GM21619 (cell line): ENCODE measurements around the gene TOLLIP.

Source experiments
- ATAC-seq: cut with Tn5 transposase; IDR thresholded peaks from one replicate; pipeline ENCODE4 v1.9.1; 2021; ENCODE audit not compliant: unreplicated experiment

Gene TOLLIP

DNA sequence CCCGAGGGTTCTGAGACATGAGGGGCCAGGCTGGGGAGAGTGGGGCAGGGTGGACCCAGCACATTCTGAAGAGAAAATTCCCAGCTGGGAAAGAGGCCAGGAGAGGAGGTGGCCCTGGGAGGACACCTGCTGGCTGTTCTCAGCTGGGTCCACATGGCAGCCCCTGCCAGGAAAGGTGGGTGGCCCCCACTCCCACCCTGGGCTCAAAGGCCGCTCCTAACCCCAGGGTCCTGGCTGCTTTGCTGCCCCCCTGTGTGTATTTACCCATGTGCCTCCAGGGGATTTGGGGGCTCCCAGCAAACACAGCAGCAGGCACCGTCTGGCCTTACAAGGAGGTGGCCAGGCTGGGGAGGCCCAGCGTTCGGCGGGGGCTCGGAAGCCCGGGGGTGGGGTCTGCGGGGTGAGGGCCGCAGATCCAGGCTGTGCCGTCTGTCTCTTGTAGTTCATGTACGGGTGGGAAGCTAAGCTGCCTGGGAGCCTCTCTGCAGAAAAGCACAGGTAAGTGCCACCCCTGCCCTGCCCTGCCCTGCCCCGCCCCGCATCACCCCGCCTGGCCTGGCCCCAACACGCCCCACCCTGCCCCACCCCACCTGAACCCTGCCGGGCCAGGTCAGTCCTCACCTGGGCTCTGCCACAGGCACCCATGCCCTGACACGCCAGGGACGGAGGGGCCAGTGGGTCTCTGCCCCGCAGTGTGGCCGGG lies 75.9 kb downstream of the TOLLIP start:
- no peak for ATAC-seq

DNA sequence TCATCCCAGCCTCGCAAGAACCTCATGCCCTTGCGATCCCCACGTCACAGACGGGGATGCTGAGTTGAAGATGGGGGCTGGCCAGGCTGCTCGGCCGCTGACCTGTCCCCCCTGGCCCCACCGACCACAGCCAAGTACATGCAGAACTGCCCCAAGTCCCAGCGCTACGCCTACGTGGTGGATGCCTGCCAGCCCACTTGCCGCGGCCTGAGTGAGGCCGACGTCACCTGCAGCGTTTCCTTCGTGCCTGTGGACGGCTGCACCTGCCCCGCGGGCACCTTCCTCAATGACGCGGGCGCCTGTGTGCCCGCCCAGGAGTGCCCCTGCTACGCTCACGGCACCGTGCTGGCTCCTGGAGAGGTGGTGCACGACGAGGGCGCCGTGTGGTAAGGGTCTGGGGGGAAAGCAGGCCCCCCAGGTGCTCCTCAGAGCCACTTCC lies 76.5 kb downstream of the TOLLIP start:
- ATAC-seq, result no peak

DNA sequence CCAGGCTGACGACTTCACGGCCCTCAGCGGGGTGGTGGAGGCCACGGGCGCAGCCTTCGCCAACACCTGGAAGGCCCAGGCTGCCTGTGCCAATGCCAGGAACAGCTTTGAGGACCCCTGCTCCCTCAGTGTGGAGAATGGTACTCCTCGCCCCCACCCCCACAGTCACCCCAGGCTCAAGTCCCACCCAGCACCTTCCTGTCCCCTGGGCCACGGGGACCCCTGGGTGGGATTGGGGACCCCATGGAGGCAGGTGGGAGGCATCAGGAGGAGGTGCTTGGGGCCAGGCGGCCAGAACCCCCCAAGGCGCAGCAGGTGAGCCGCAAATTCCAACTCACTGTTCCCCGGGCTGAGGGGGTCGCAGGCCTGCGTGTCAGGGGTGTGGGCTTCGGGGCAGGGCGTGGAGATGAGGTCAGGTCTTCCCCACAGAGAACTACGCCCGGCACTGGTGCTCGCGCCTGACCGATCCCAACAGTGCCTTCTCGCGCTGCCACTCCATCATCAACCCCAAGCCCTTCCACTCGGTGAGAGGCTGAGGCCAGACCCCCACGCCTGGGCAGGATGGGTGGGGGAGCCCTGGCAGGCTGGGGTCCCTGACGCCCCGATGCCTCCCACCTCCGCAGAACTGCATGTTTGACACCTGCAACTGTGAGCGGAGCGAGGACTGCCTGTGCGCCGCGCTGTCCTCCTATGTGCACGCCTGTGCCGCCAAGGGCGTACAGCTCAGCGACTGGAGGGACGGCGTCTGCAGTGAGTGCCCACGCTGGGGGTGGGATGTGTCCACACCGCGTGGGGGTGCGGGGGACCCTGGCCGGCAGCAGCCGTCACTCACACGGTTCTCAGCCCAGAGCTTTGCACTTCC lies 77.2 kb downstream of the TOLLIP start:
- no peak for ATAC-seq

DNA sequence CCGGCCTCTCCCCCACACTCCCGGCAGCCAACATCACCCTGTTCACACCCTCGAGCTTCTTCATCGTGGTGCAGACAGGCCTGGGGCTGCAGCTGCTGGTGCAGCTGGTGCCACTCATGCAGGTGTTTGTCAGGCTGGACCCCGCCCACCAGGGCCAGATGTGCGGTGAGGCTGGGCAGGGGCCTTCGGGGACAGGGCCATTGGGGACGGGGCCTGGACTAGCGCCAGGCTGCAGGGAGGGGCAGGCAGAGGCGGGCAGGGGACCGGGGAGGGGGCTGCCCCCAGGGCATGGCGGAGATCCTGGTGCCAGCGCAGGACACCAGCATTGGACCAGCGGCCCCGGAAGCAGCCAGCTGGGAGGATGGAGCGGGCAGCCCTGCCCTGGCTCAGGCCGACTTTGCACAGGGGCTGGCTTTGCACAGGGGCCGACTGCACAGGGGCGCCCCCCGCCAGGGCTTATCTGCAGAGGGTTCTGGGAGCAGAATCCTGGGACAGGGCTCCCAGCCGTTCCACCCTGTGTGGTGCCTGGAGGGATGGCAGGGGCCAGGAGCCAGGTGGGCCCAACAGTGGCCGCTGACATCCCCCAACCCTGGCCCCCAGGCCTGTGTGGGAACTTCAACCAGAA lies 77.9 kb downstream of the TOLLIP start:
- ATAC-seq, result no peak

DNA sequence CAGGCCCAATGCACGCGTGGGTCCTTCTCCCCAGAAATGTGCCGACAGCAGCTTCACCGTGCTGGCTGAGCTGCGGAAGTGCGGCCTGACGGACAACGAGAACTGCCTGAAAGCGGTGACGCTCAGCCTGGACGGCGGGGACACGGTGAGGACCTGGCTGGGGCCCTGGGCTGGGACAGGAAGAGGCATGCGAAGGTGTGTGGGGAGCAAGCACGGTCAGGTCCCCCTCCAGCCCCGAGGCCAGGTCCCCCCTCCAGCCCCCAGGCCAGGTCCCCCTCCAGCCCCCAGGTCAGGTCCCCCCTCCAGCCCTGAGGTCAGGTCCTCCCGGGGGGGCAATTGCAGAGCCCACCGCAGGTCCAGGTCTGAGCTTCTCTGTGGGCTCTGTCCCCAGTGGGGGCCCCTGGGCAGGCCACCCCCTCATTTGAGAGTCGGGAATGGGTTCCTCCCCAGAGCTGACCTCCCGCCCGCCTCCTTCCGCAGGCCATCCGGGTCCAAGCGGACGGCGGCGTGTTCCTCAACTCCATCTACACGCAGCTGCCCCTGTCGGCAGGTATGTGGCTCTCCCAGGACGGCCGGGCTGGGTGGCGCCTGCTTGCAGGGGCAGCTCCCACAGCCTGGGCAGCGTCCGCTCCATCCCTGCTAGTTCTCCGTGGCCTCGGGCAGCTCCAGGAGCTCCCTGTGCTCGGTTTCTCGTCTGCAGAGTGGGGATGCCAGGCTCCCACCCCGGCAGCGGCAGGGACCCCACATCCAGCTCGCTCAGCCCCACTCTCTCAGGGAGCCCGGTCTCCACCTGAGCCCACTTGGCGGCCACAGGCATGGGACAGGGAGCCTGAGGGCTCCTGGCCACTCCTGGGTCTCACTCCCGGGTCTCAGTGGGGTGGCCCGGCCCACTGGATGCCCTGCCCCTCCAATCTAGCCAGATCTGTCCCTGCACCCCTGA lies 78.7 kb downstream of the TOLLIP start:
- ATAC-seq, result no peak

DNA sequence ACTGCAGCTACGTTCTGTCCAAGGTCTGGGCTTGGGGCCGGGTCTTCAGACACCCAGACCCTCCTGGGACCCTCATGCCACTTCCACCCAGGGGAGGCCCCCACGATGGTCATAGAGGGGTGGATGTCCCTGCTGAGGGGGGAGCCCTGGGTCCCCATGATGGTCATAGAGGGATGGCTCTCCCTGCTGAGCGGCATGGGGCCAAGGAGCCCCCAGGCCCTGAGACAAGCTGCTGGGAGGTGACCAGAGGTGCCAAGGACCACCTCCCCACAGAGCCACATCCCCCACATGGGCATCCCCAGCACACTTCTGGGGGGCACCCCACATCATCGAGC lies 79.3 kb downstream of the TOLLIP start:
- no peak for ATAC-seq

DNA sequence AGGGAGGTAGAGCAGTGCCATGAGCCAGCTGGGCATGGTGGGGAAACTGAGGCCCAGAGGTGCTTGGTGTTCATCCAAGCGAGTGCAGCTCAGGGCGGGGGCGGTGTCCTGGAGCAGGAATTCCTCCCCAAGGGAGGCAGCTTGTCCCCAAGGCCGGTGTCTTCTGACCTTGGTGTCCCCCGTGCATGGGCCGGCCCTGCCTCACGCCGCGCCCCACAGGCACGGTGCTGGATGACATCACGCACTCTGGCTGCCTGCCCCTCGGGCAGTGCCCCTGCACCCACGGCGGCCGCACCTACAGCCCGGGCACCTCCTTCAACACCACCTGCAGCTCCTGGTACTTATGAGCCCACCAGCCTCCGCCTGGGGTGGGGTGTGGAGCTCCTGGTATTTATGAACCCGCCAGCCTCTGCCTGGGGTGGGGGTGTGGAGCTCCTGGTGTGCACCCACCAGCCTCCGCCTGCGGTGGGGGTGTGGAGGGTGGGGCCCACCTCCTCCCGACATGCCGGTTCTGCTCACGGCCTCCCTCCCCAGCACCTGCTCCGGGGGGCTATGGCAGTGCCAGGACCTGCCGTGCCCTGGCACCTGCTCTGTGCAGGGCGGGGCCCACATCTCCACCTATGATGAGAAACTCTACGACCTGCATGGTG lies 79.8 kb downstream of the TOLLIP start:
- ATAC-seq, result no peak

DNA sequence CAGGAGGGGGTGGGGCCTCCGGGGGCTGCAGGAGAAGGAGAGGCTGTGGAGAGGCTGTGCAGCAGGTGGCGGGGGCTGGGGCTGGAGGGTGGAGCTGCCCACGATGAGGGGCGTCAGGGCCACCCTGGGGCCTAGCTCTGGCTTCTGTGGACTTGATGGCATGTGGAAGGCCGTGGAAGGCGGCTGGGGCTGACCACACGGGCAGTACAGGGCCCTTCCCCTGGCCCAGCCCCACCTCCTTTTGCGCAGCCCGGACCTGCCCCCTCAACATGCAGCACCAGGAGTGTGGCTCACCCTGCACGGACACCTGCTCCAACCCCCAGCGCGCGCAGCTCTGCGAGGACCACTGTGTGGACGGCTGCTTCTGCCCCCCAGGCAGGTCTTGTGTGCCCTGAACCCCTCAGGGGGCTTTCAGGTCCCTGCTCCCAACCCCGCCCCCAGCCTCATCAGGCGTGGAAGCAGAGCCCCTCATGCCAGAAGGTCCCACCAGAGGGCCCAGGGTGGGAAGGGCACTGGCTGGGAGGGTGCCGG lies 80.4 kb downstream of the TOLLIP start:
- ATAC-seq, result no peak

DNA sequence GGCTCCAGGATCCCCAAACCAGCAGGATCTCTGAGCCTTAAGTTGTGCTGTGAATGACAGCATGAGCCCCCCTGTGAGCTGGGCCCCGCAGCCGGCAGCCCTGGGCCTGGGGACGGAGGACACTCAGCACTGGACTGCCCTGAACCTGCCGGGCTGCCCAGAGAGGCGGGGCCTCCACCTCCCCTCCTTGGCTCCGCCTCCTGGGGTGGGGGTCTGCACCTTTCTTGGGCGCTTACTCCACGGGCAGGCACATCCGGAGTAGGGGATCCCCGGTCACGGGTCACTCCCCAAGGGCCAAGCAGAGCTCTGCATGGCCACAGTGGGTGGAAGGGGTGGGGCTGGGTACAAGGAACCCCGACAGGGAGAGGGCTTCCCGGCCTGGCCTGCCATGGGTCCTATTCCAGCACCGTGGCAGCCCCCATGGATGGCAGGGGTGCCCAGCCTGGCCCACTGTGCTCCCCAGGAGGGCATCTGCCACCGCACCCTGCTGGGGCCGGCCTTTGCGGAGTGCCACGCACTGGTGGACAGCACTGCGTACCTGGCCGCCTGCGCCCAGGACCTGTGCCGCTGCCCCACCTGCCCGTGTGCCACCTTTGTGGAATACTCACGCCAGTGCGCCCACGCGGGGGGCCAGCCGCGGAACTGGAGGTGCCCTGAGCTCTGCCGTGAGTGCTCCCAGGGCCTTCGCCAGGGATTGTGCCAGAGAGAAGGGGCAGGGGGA lies 81.2 kb downstream of the TOLLIP start:
- ATAC-seq, result no peak

DNA sequence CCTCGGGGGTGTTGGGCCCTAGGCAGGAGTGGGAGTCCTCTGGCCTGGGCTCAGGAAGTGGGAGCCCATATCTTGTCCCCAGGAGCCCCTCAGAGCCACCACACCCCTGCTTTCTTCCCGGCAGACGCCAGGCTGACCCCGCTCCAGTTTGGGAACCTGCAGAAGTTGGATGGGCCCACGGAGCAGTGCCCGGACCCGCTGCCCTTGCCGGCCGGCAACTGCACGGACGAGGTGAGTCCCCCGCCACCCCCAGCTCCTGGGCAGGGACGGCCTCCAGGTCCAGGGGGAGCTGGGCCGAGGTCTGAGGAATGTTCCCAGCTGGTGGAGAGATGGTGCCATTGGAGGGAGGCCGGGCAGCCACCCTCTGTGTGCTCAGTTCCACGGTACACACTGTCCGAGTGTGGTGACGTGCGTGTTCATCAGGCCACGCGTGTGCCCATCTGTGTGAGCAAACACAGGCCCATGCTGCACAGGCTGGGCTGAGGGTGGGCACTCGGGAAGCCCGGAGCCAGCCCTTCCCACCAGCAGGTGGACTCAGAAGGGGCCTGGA lies 81.8 kb downstream of the TOLLIP start:
- ATAC-seq, result no peak

DNA sequence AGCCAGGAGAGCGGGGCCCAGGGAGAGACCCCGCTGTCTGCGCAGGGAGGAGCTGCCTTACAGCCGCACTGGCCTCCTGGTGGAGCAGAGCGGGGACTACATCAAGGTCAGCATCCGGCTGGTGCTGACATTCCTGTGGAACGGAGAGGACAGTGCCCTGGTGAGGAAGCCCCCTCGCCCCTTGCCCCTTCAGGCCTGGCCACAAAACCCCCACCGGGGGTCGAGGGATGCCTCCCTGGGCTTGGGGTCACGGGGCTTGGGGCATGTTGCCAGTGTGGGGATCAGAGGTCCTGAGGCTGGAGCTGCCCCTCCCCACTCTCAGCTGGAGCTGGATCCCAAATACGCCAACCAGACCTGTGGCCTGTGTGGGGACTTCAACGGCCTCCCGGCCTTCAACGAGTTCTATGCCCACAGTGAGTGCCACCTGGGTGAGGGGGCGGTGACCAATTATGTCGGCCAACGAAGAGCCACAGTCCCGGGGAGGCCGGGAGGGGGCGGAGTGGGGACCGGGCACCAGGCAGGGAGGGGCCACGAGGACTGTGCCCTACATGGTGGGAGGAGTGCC lies 82.4 kb downstream of the TOLLIP start:
- ATAC-seq, result no peak

DNA sequence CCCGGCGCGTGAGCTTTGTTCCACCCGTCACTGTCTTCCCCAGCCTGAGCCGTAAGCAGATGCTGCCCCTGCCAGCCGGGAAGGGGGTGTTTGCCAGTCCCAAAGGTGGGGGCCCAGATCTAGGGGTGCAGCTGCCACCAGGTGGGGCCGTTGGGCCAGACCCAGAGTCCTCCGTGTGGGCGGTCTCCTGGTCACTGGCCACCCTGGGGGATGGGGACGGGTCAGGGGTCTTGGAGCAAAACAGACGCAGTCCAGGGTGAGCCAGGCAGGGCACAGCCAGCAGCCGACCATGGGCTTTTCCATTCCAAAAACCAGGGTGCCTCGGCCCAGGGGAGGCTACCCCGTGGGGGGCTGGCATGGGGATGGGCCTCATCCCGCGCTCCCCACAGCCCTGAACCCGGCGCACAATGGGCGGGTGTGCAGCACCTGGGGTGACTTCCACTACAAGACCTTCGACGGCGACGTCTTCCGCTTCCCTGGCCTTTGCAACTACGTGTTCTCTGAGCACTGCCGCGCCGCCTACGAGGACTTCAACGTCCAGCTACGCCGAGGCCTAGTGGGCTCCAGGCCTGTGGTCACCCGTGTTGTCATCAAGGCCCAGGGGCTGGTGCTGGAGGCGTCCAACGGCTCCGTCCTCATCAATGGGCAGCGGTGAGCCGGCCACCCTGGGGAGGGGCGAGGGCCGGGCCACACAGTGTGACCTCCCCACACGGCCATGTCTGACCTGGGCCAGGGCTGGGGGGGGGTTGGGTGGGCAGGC lies 83.0 kb downstream of the TOLLIP start:
- ATAC-seq, result no peak

DNA sequence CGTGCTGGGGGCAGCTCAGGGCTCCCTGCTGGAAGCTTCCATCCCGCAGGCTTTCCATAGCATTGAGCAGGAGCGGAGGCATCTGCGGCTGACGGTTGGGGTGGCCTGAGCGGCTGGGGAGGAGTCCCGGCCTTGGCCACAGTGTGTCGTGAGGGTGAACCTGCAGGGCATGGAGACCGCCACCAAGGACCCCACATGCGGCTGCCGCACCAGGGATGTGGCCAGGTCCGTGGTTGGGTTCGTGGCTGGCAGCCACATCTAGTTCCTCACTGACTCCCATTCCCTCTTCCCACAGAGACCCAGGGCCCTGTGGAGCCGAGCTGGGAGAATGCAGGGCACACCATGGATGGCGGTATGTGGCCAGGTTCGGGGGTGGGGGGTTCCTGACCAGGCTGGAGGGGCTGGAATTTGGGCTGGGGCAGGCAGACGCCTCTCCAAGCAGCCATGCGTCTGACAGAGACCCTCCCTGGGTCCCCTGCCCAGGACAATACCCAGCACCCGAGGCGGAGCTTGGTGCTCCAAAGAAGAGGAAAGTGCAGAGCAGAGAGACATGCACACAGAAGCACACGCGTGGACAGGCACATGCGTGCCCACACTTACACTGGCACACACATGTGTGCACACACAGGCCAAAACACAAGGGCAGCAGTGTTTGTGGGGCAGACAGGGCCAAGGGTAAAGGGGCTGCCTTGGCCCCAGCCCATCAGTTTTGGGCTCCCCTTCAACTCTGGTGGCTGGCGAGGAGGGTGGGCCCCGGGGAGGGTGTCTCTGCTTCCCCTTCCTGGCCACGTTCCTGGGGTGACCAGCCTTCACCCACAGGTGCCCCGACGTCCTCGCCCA lies 83.8 kb downstream of the TOLLIP start:
- ATAC-seq, result no peak

DNA sequence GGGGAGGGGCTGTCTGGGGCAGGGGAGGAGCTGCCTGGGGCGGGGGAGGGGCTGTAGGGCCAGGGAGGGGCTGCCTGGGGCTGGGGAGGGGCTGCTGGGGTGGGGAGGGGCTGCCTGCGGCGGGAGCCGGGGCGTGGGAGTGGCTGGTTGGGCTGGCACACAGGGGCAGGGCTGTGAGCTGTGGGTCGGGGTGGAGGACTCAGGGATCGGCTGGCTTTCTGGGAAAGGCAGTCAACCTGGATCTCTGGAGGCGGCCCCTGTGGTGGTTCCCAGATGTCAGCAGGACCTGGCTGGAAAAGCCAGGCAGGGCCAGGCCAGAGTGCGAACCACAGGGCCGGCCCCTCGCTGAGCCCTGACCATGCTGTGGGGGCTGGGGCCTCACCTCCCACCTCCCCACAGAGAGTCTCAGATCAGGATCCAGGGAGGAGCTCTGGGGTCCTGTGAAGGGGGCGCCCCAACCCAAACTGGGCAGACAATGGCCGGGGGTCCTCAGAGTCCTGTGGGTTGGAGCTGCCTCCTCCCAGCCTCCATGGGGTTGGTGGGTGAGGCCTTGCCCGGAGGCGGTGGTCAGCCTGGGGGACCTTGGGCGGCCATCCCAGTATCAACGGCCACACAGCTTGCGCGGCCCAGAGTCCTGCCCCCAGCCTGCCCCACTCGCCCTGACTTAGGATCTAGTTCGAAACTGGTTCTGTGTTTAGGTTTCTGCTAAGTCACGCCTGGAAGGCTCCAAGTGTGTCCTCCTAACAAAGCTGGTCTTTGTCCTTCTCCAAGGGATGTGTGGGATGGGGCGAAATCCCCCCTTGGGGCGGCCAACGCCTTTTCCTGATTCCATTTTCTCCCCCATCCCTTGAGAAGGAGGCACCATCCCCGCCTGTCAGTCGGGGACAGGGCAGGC lies 84.7 kb downstream of the TOLLIP start:
- ATAC-seq, result no peak
